Aortic smooth muscle cell (primary cell): ENCODE data around the gene ABI3BP. TPM values are rescaled to one million over a fixed set of nuclear protein-coding genes. Genes with fewer than 3 reads are reported as not detected.

ENCODE experiments used
- total RNA-seq: library from RNA; depleted of rRNA; stranded (reverse); fragments of >200 nt; gene quantifications from 2 replicates; pipeline ENCODE4 v1.2.3, GENCODE V29; 2014

Gene ABI3BP, protein sequence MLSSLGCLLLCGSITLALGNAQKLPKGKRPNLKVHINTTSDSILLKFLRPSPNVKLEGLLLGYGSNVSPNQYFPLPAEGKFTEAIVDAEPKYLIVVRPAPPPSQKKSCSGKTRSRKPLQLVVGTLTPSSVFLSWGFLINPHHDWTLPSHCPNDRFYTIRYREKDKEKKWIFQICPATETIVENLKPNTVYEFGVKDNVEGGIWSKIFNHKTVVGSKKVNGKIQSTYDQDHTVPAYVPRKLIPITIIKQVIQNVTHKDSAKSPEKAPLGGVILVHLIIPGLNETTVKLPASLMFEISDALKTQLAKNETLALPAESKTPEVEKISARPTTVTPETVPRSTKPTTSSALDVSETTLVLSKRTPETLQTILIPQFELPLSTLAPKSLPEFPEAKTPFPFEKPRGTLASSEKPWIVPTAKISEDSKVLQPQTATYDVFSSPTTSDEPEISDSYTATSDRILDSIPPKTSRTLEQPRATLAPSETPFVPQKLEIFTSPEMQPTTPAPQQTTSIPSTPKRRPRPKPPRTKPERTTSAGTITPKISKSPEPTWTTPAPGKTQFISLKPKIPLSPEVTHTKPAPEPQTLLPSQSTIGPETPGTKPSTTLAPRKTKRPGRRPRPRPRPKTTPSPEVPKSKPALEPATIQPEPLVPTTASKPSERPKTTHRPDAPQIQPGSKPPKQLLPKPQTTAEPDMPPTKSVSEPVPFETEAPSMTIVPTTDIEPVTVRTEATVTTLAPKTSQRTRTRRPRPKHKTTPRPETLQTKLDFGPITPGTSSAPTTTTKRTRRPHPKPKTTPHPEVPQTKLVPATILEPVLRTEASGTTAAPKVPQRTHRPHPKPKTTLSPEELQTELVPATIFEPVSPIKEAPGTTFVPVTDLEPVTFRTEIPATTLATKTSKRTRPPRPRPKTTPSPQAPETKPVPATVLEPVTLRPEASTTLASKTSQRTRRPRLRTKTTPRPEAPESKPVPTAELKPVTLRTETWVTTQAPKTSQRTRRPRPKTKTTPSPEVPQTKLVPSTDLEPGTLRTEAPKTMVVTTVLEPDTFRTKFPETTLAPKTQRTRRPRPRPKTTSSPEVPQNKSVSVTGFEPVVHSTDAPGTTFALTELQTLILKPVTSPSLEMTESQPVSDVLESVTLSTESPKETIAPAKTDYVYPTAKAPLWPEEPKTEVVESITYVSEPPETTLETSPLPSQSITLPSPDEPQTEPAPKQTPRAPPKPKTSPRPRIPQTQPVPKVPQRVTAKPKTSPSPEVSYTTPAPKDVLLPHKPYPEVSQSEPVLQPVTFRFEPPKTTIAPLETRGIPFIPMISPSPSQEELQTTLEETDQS (N-terminal part only)
- 17.7 and 48.1 TPM in 2 replicates for total RNA-seq

DNA sequence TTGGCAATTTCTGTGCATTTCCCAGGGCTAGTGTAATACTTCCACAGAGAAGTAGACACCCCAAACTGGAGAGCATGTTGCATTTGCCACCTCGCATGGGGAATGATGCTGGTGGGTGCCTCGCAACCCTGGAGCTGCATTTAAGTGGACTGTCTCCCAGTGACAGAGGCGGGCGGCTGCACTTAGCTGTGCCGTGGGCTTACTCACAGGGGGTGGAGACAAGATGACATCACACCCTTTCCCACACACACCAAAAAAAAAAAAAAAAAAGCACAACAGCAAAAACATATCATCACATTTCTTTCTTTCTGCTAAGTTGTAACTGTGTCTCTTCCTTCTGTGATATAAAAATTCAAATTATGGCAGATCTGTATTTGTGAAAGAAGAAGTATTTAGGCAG is at the start of gene ABI3BP:
ABI3BP (minus strand) TSS at position 113 of the 400 bp plus-strand sequence; CDS start at position 76, 37 bp downstream.

DNA sequence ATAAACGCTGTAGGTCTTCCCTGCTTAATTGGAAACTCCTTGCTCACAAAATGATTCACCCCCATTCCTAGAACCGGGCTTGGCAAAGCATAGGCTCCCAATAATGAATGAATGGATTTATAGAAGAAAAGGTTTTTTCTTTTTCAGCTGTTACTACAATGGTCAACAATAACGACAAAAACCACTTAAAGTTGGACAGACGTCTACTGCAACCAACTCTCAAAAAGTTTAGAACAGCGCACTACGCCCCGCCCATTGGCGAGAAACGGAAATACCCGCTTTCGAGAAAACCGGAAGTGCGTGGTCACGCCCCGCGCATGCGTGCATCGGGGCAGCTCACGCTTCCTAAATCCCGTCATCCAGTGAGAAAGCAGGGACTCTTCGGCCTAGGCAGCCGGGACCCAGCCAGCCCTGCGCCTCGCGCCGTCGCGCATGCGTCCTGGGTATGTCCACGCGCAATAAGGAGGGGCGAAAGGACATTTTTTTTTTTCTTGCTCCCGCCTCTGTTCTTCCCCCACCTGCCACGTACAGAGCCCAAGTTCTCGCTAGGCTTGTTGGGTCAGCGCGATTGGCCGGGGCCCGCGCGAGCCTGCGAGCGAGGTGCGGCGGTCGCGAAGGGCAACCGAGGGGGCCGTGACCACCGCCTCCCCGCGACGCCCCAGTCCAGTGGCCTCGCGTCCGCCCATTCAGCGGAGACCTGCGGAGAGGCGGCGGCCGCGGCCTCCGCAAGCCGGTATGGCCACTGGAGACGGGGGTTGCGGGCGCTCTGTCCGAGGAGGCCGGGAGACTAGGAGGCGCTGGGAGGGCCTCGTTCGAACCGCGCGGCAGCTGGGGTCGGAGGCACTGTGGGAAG is 284.0 kb downstream of the ABI3BP start, which contains the start of gene TFG:
TFG (plus strand) TSS at position 506 of the 853 bp plus-strand sequence. CDS start 4,192 bp downstream, outside the sequence.

